CD4-positive, alpha-beta T cell (primary cell): ENCODE measurements around the gene GPRC5B. TPM values are rescaled to one million over a fixed set of nuclear protein-coding genes. Genes with fewer than 3 reads are reported as not detected.
A peak's percentile ranks its signal among the peaks of the same experiment; 100 is the strongest.

ENCODE experiments used
- ATAC-seq: fragments of 200-7000 bp; cut with Tn5 transposase; one replicate; pipeline ENCODE4 v1.10.0; 2022; ENCODE audit warnings: mild to moderate bottlenecking; ENCODE audit not compliant: poor library complexity
- CTCF ChIA-PET: fragments of 350-600 bp; sonication (Branson Sonifier 250); formaldehyde crosslinking; loops from one replicate; lab custom pipeline; 2021; ENCODE audit warnings: antibody characterized with exemption, inconsistent platforms; lab: Charles Lee
- POLR2A ChIA-PET: fragments of 350-600 bp; sonication (Branson Sonifier 250); formaldehyde crosslinking; loops from one replicate; lab custom pipeline; 2021; ENCODE audit warnings: antibody characterized with exemption, inconsistent platforms; lab: Charles Lee
- DNase-seq, 14 experiments: peaks; one replicate each; pipeline ENCODE4 v3.0.0-alpha.2; 2013 to 2020; ENCODE audit warnings: mixed read lengths in 2 of 14
- H3K27ac ChIP-seq, 2 donors: one replicate each; pipeline versions ENCODE4 v1.5.1 to v1.7.0; 2013; ENCODE audit warnings: low read length in 2 of 2, low read depth in 1 of 2, mild to moderate bottlenecking in 1 of 2
- H3K27me3 ChIP-seq, 2 experiments: 1 replicate in 1 of 2; 2 replicates in 1 of 2; pipeline versions ENCODE4 v1.6.1 to v1.7.0; 2013; ENCODE audit warnings: low read length in 2 of 2, control low read depth in 1 of 2, mild to moderate bottlenecking in 1 of 2, moderate library complexity in 1 of 2; ENCODE audit not compliant: insufficient read depth in 2 of 2, control insufficient read depth in 1 of 2
- H3K36me3 ChIP-seq: one replicate; pipeline ENCODE4 v1.6.1; 2013; ENCODE audit warnings: low read length, control low read depth; ENCODE audit not compliant: insufficient read depth
- H3K4me1 ChIP-seq: one replicate; pipeline ENCODE4 v1.6.1; 2013; ENCODE audit warnings: low read length, control low read depth; ENCODE audit not compliant: insufficient read depth
- H3K4me3 ChIP-seq: one replicate; pipeline ENCODE4 v1.5.1; 2013; ENCODE audit warnings: mild to moderate bottlenecking, low read length, moderate library complexity
- H3K9me3 ChIP-seq, 2 experiments: 1 replicate in 1 of 2; 2 replicates in 1 of 2; pipeline versions ENCODE4 v1.6.1 to v1.7.0; 2013; ENCODE audit warnings: low read length in 2 of 2, mild to moderate bottlenecking in 2 of 2, control low read depth in 1 of 2, moderate library complexity in 1 of 2; ENCODE audit not compliant: control insufficient read depth in 1 of 2, insufficient read depth in 1 of 2
- H3K27ac Mint-ChIP-seq: one replicate; pipeline ENCODE4 v1.8.0; 2020; ENCODE audit warnings: mixed read lengths
- H3K27me3 Mint-ChIP-seq: one replicate; pipeline ENCODE4 v1.8.0; 2021; ENCODE audit warnings: mixed read lengths
- H3K36me3 Mint-ChIP-seq: one replicate; pipeline ENCODE4 v1.8.0; 2021; ENCODE audit warnings: low read depth, mixed read lengths
- H3K4me1 Mint-ChIP-seq: one replicate; pipeline ENCODE4 v1.8.0; 2021; ENCODE audit warnings: low read depth, mixed read lengths
- H3K4me3 Mint-ChIP-seq: one replicate; pipeline ENCODE4 v1.8.0; 2020; ENCODE audit warnings: mild to moderate bottlenecking, mixed read lengths
- H3K9me3 Mint-ChIP-seq: one replicate; pipeline ENCODE4 v1.8.0; 2020; ENCODE audit warnings: mixed read lengths
- CTCF ChIP-seq: fragments of 200-600 bp; IDR thresholded peaks from one replicate; pipeline ENCODE4 v1.8.0; 2022; ENCODE audit warnings: antibody characterized with exemption, mild to moderate bottlenecking
- intact Hi-C, 2 experiments: fragments of 100-400 bp; cut with DNase I in 1 of 2; cut with micrococcal nuclease in 1 of 2; formaldehyde crosslinking; loops; one replicate each; pipeline versions ENCODE4 v1.15.1 to v1.9.0; 2023 to 2025; cut with DNase I, micrococcal nuclease
- total RNA-seq, 174 experiments: library from RNA in 2 of 174; stranded (reverse) in 2 of 174; gene quantifications; one replicate each; pipeline ENCODE4 v1.2.3 and lab custom pipeline; 2021 to 2026

Gene GPRC5B
- total RNA-seq, 2 experiments from 2014 or later: 0.47 to 0.75 TPM

GRCh38 chr16:19883966-19884485 lies 622 bp downstream of the GPRC5B start:
- Histone ChIP-seq H3K27ac (no peak overlapping the region), H3K36me3 (no peaks in the 10 kb centered on the region), H3K27me3 (peaks cover 32 to 35% of the 10 kb centered on the region in 2 experiments), H3K4me3 (peak overlapping the region; percentile 57), H3K9me3 (peaks cover 0 to 9% of the 10 kb centered on the region in 2 experiments), H3K4me1 (peaks cover 34% of the 10 kb centered on the region)
- Mint-ChIP-seq H3K27ac (no peak overlapping the region), H3K4me1 (peaks cover 29% of the 10 kb centered on the region), H3K36me3 (no peaks in the 10 kb centered on the region), H3K9me3 (no peaks in the 10 kb centered on the region), H3K27me3 (peaks cover 33% of the 10 kb centered on the region), H3K4me3 (peak overlapping the region; percentile 78)
- no peak for TF ChIP-seq CTCF
- DNase-seq (peak in 7 of 14 experiments; percentile 1 to 39 (median 12)), ATAC-seq (no peak)
- ChIA-PET CTCF (interaction anchor here (1.8 kb wide), 1 partner anchor 283 kb away, joined by 7 read pairs; no protein-coding TSS in a partner anchor), POLR2A (interaction anchor here (0.6 to 1.2 kb wide), 4 partner anchors 188 to 300 kb away, joined by 3 to 5 read pairs (median 3); no protein-coding TSS in a partner anchor)
- intact Hi-C loops: loop anchor here in 1 of 2 experiments (2.0 to 5.0 kb wide), 2 partner anchors 359 to 1092 kb away; partner anchors contain the start of gene RPS15A

GRCh38 chr16:19883296-19883965 lies 1.2 kb downstream of the GPRC5B start:
- no peak for ATAC-seq

More at GRCh38 chr16:19883296-19883965, 1.2 kb downstream of the GPRC5B start:
- Mint-ChIP-seq H3K36me3 (no peaks in the 10 kb centered on the region), H3K4me3 (peak overlapping the region; percentile 74), H3K9me3 (no peaks in the 10 kb centered on the region), H3K27me3 (peaks cover 33% of the 10 kb centered on the region), H3K27ac (no peak overlapping the region), H3K4me1 (peaks cover 29% of the 10 kb centered on the region)
- peak overlapping the region; percentile 57 for H3K4me3 ChIP-seq
- CTCF ChIA-PET: interaction anchor here (1.6 to 1.8 kb wide), 2 partner anchors 24 to 282 kb away, joined by 4 to 7 read pairs; no protein-coding TSS in a partner anchor
- POLR2A ChIA-PET: interaction anchor here (1.0 kb wide), 1 partner anchor 284 kb away, joined by 3 read pairs; no protein-coding TSS in a partner anchor
- H3K9me3 ChIP-seq: peaks cover 0 to 9% of the 10 kb centered on the region in 2 experiments
- intact Hi-C loops: loop anchor here in 1 of 2 experiments (5.0 kb wide), 1 partner anchor 1091 kb away; the partner anchor contains the start of gene RPS15A
- peaks cover 34% of the 10 kb centered on the region for H3K4me1 ChIP-seq
- DNase-seq: peak in 4 of 14 experiments; percentile 17 to 35 (median 26)
- TF ChIP-seq CTCF: no peak
- H3K27me3 ChIP-seq: peaks cover 32 to 35% of the 10 kb centered on the region in 2 experiments
- no peaks in the 10 kb centered on the region for H3K36me3 ChIP-seq
- H3K27ac ChIP-seq: no peak overlapping the region
